Tibial nerve (tissue), 4 donors: Measurements from ENCODE around the gene USHBP1.

Experiments used
- EP300 ChIP-seq, 2 donors: sonication (generic); formaldehyde crosslinking; IDR thresholded peaks; one replicate each; pipeline ENCODE4 v1.6.1; 2017; ENCODE audit warnings: antibody characterized with exemption in 2 of 2, mild to moderate bottlenecking in 1 of 2
- POLR2A ChIP-seq, 2 donors: fragments of 450-650 bp; IDR thresholded peaks; one replicate each; pipeline ENCODE4 v1.6.1; 2017; ENCODE audit warnings: antibody characterized with exemption in 2 of 2, mild to moderate bottlenecking in 2 of 2, moderate library complexity in 2 of 2
- TF ChIP-seq, protein P1 (sequence below), 5 experiments: fragments of 200-600 bp in 3 of 5; fragments of 450-650 bp in 2 of 5; sonication (generic) in 3 of 5; IDR thresholded peaks; one replicate each; pipeline ENCODE4 v1.5.1; 2016 to 2019; ENCODE audit warnings: antibody characterized with exemption in 5 of 5, mild to moderate bottlenecking in 3 of 5, moderate library complexity in 2 of 5

DNA sequence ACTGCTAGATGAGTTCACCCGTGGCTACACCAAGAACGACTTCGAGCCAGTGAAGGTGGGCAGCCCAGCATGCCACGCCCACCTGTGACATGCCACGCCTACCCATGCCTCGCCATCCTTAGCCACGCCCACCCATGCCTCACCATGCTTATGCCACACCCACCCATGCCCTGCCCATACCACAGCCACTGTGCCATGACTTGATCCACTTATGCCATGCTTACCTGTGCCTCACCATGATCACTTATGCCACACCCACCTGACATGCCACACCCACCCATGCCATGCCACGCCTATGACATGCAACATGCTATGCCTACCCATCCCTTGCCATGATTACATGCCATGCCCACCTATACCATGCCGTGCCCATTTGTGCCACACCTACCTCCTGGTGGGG is 62.3 kb downstream of the USHBP1 start:
- TF ChIP-seq, protein P1, sequence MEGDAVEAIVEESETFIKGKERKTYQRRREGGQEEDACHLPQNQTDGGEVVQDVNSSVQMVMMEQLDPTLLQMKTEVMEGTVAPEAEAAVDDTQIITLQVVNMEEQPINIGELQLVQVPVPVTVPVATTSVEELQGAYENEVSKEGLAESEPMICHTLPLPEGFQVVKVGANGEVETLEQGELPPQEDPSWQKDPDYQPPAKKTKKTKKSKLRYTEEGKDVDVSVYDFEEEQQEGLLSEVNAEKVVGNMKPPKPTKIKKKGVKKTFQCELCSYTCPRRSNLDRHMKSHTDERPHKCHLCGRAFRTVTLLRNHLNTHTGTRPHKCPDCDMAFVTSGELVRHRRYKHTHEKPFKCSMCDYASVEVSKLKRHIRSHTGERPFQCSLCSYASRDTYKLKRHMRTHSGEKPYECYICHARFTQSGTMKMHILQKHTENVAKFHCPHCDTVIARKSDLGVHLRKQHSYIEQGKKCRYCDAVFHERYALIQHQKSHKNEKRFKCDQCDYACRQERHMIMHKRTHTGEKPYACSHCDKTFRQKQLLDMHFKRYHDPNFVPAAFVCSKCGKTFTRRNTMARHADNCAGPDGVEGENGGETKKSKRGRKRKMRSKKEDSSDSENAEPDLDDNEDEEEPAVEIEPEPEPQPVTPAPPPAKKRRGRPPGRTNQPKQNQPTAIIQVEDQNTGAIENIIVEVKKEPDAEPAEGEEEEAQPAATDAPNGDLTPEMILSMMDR (IDR thresholded peaks at IDR 0.05): no peak
- TF ChIP-seq POLR2A (IDR thresholded peaks at IDR 0.05): no peak
- no peak for TF ChIP-seq EP300 (IDR thresholded peaks at IDR 0.05)
